A549 (cell line): ENCODE measurements around the gene TIMD4. TPM values are rescaled to one million over a fixed set of nuclear protein-coding genes. Genes with fewer than 3 reads are reported as not detected.

Source experiments
- ATAC-seq, 2 experiments: fragments of 200-7000 bp in 1 of 2; fragments of >200 bp in 1 of 2; cut with Nextera tagmentation in 1 of 2; cut with Tn5 transposase in 1 of 2; 3 replicates each; pipeline versions ENCODE4 v1.8.0 to v1.9.1; 2018 to 2020; ENCODE audit warnings: mild to moderate bottlenecking in 1 of 2, moderate library complexity in 1 of 2
- CTCF ChIA-PET: fragments of 300-600 bp; sonication (Branson Sonifier 250); formaldehyde crosslinking; extraction: SDS; loops from one replicate; lab custom pipeline; 2021; ENCODE audit warnings: antibody characterized with exemption, inconsistent platforms; lab: Yijun Ruan, JAX
- POLR2A ChIA-PET: fragments of 350-600 bp; formaldehyde crosslinking; extraction: SDS; loops from one replicate; lab custom pipeline; 2021; ENCODE audit warnings: antibody characterized with exemption, inconsistent platforms; lab: Yijun Ruan, JAX
- DNase-seq, 2 experiments: peaks; one replicate each; pipeline versions ENCODE4 v3.0.0 to v3.0.0-alpha.2; 2011 to 2016; ENCODE audit warnings: low read depth in 1 of 2, low spot score in 1 of 2
- FAIRE-seq: peaks from 2 replicates; lab custom pipeline; 2011; peaks lifted over from hg19 to GRCh38; lab: Jason Lieb, UNC
- H3K27ac ChIP-seq, 2 experiments: fragments of >200 bp; sonication (Bioruptor Twin); formaldehyde crosslinking; 3 replicates each; pipeline ENCODE4 v1.5.1; 2016 to 2017
- H3K4me1 ChIP-seq: fragments of >200 bp; sonication (Bioruptor Twin); formaldehyde crosslinking; 3 replicates; pipeline ENCODE4 v1.6.1; 2016
- H3K4me2 ChIP-seq: fragments of >200 bp; sonication (Bioruptor Twin); formaldehyde crosslinking; 3 replicates; pipeline ENCODE4 v1.6.1; 2016
- H3K4me3 ChIP-seq: fragments of >200 bp; sonication (Bioruptor Twin); formaldehyde crosslinking; 3 replicates; pipeline ENCODE4 v1.5.1; 2016
- H3K9me3 ChIP-seq: fragments of >200 bp; sonication (Bioruptor Twin); formaldehyde crosslinking; 3 replicates; pipeline ENCODE4 v1.6.1; 2016
- EHMT2 ChIP-seq: fragments of 200-600 bp; sonication (generic); IDR thresholded peaks from 2 replicates; pipeline ENCODE4 v1.6.1; 2016; ENCODE audit warnings: antibody characterized with exemption, low read depth, mild to moderate bottlenecking, moderate library complexity
- EP300 ChIP-seq, 2 experiments: fragments of >200 bp; sonication (Bioruptor Twin); formaldehyde crosslinking; IDR thresholded peaks; 2 replicates in 1 of 2; 3 replicates in 1 of 2; pipeline ENCODE4 v1.6.1; 2016 to 2017
- ESRRA ChIP-seq: fragments of 150-350 bp; IDR thresholded peaks from 2 replicates; pipeline ENCODE4 v1.6.1; 2014; ENCODE audit warnings: mild to moderate bottlenecking, low read length, borderline replicate concordance
- GATA3 ChIP-seq: IDR thresholded peaks from 2 replicates; pipeline ENCODE4 v1.6.1; 2012; ENCODE audit warnings: borderline replicate concordance
- HEYL ChIP-seq: fragments of 250-450 bp; sonication (Bioruptor Pico); IDR thresholded peaks from 2 replicates; pipeline ENCODE4 v1.8.0; 2021; ENCODE audit warnings: mild to moderate bottlenecking, moderate library complexity
- HOXA7 ChIP-seq: fragments of 250-450 bp; sonication (Bioruptor Pico); IDR thresholded peaks from 2 replicates; pipeline ENCODE4 v1.5.0; 2020; ENCODE audit warnings: mild to moderate bottlenecking, moderate library complexity
- JUN ChIP-seq, 2 experiments: fragments of >200 bp; sonication (Bioruptor Twin); formaldehyde crosslinking; IDR thresholded peaks; 2 replicates in 1 of 2; 3 replicates in 1 of 2; pipeline ENCODE4 v1.6.1; 2016 to 2017
- JUNB ChIP-seq: fragments of >200 bp; sonication (Bioruptor Twin); formaldehyde crosslinking; IDR thresholded peaks from 2 replicates; pipeline ENCODE4 v1.6.1; 2016
- KDM1A ChIP-seq: fragments of 200-600 bp; sonication (generic); IDR thresholded peaks from 2 replicates; pipeline ENCODE4 v1.6.1; 2016; ENCODE audit warnings: low read depth, mild to moderate bottlenecking
- KDM5A ChIP-seq: fragments of 200-600 bp; sonication (generic); IDR thresholded peaks from 2 replicates; pipeline ENCODE4 v1.6.1; 2016; ENCODE audit warnings: antibody characterized with exemption, mild to moderate bottlenecking
- MAFK ChIP-seq: fragments of 450-650 bp; IDR thresholded peaks from 2 replicates; pipeline ENCODE4 v1.6.1; 2014; ENCODE audit not compliant: partially characterized antibody
- PHF8 ChIP-seq: fragments of 200-600 bp; sonication (generic); IDR thresholded peaks from 2 replicates; pipeline ENCODE4 v1.6.1; 2016; ENCODE audit warnings: low read depth, mild to moderate bottlenecking, antibody characterized with exemption, moderate library complexity, borderline replicate concordance
- RCOR1 ChIP-seq: fragments of 150-350 bp; IDR thresholded peaks from 2 replicates; pipeline ENCODE4 v1.6.1; 2014; ENCODE audit warnings: antibody characterized with exemption, low read length, low read depth
- REST ChIP-seq: fragments of 200-600 bp; sonication (generic); IDR thresholded peaks from 2 replicates; pipeline ENCODE4 v1.6.1; 2016; ENCODE audit warnings: antibody characterized with exemption, mild to moderate bottlenecking, moderate library complexity
- RNF2 ChIP-seq: fragments of 200-600 bp; sonication (generic); IDR thresholded peaks from 2 replicates; pipeline ENCODE4 v1.6.1; 2016; ENCODE audit warnings: low read depth, mild to moderate bottlenecking, antibody characterized with exemption, moderate library complexity, borderline replicate concordance
- WGBS: methylation state at CpG from one replicate; pipeline ENCODE4 v1.1.6; 2017; ENCODE audit errors: missing lambda C conversion rate; 5-methylcytosine and 5-hydroxymethylcytosine counted together
- polyA plus RNA-seq, 4 experiments: library from polyadenylated mRNA; depleted of rRNA in 3 of 4; stranded (reverse); fragments of >200 nt; fragmentation: RNase III in 1 of 4; extraction: RNeasy Plus Mini Kit Qiagen cat#74134 plus additional on column Dnase treatment in 1 of 4; gene quantifications; 2 replicates in 3 of 4; 3 replicates in 1 of 4; pipeline ENCODE4 v1.2.3, GENCODE V29; 2011 to 2017
- TF ChIP-seq, protein P1 (sequence below): IDR thresholded peaks from 2 replicates; pipeline ENCODE4 v1.6.1; 2012
- TF ChIP-seq, protein P2 (sequence below): IDR thresholded peaks from 2 replicates; pipeline ENCODE4 v1.6.1; 2012

TIMD4 gene
- polyA plus RNA-seq, 2 of the 4 experiments (the other 2 are of a cell fraction), result 2.3 to 4.6 TPM

GRCh38 chr5:156914371-156914737 lies 48.7 kb downstream of the TIMD4 start:
- no peak for FAIRE-seq
- no peak overlapping the region for H3K4me3 ChIP-seq
- no peak overlapping the region for H3K27ac ChIP-seq
- ChIA-PET CTCF (interaction anchor here (0.8 to 1.0 kb wide), 2 partner anchors 16 to 340 kb away, joined by 3 read pairs; no protein-coding TSS in a partner anchor), POLR2A (no interaction called here)
- no peaks in the 10 kb centered on the region for H3K4me1 ChIP-seq
- DNase-seq, result no peak
- TF ChIP-seq, protein P1, sequence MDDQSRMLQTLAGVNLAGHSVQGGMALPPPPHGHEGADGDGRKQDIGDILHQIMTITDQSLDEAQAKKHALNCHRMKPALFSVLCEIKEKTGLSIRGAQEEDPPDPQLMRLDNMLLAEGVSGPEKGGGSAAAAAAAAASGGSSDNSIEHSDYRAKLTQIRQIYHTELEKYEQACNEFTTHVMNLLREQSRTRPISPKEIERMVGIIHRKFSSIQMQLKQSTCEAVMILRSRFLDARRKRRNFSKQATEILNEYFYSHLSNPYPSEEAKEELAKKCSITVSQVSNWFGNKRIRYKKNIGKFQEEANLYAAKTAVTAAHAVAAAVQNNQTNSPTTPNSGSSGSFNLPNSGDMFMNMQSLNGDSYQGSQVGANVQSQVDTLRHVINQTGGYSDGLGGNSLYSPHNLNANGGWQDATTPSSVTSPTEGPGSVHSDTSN, result no peak
- H3K4me2 ChIP-seq, result no peak overlapping the region
- WGBS, result 92% methylated on average over 2 of the region's 2 CpGs
- no peak for ATAC-seq
- H3K9me3 ChIP-seq, result no peaks in the 10 kb centered on the region

GRCh38 chr5:156913719-156914370 lies 49.2 kb downstream of the TIMD4 start:
- POLR2A ChIA-PET, result no interaction called here
- Histone ChIP-seq H3K4me1 (no peaks in the 10 kb centered on the region), H3K4me3 (no peak overlapping the region), H3K27ac (no peak overlapping the region), H3K9me3 (no peaks in the 10 kb centered on the region), H3K4me2 (no peak overlapping the region)
- no peak for FAIRE-seq
- CTCF ChIA-PET, result interaction anchor here (1.0 kb wide), 1 partner anchor 15 kb away, joined by 3 read pairs; no protein-coding TSS in a partner anchor
- TF ChIP-seq MAFK (no peak), HOXA7 (CRISPR knock-in tag) (no peak), ESRRA (no peak), JUNB (no peak), HEYL (no peak), KDM5A (no peak), JUN (IDR thresholded peaks at IDR 0.05) (no peak), GATA3 (no peak), RCOR1 (no peak), KDM1A (no peak), EHMT2 (no peak), EP300 (IDR thresholded peaks at IDR 0.05) (no peak), REST (no peak), RNF2 (no peak)
- TF ChIP-seq, protein P2, sequence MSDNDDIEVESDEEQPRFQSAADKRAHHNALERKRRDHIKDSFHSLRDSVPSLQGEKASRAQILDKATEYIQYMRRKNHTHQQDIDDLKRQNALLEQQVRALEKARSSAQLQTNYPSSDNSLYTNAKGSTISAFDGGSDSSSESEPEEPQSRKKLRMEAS, result no peak
- no peak for ATAC-seq
- DNase-seq, result no peak
- 88% methylated on average over 5 of the region's 5 CpGs for WGBS

DNA sequence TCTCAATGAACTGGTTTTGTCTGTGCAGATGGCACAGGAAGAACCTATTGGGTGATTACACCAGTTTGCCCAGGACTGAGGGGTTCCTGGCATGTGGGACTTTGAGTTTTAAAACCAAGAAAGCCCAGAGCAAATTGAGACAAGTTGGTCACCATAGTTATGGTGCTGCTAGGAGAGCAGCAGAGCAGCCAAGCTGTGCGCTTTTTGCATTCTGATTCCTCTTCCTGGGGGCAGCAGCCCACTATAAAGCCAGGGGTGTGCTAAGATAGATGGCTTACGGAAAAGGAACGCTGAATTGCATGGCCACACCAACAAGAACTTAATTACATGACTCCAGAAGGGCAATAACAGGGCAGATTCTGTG lies 49.7 kb downstream of the TIMD4 start:
- no peak for ATAC-seq
- no peak for FAIRE-seq

More for the DNA sequence above, 49.7 kb downstream of the TIMD4 start:
- TF ChIP-seq PHF8, result no peak
- TF ChIP-seq, all 56 proteins: peak for 0
- ChIA-PET CTCF (no interaction called here), POLR2A (no interaction called here)
- no peak for DNase-seq
- Histone ChIP-seq H3K4me2 (no peak overlapping the region), H3K4me1 (no peaks in the 10 kb centered on the region), H3K27ac (no peak overlapping the region), H3K4me3 (no peak overlapping the region), H3K9me3 (no peaks in the 10 kb centered on the region)
- 97% methylated on average over 3 of the region's 3 CpGs for WGBS
